GM18508 (cell line): Measurements from ENCODE around the gene AKAP1.

Experiments used
- ATAC-seq: cut with Tn5 transposase; IDR thresholded peaks from one replicate; pipeline ENCODE4 v1.9.1; 2021; ENCODE audit warnings: moderate number of reproducible peaks; ENCODE audit not compliant: insufficient read depth, unreplicated experiment

The AKAP1 gene

GRCh38 chr17:57084802-57085447 lies at the start of gene AKAP1:
TSS of gene AKAP1 (plus strand) at chr17:57085246. CDS start at chr17:57105465, 20,219 bp downstream.
- peak; percentile 56 for ATAC-seq

- ATAC-seq: no peak
Measured at GRCh38 chr17:57035971-57036481, 49.0 kb upstream of the AKAP1 start.

- no peak for ATAC-seq
Measured at GRCh38 chr17:57037411-57037810, 47.6 kb upstream of the AKAP1 start.

GRCh38 chr17:57038486-57038885 lies 46.6 kb upstream of the AKAP1 start:
- no peak for ATAC-seq

- ATAC-seq: no peak
Measured at GRCh38 chr17:57040571-57040970, 44.5 kb upstream of the AKAP1 start.

- ATAC-seq: no peak
Measured at GRCh38 chr17:57043276-57043675, 41.8 kb upstream of the AKAP1 start.

- ATAC-seq: no peak
Measured at GRCh38 chr17:57044976-57045867, 39.8 kb upstream of the AKAP1 start.

- no peak for ATAC-seq
Measured at GRCh38 chr17:57045868-57046704, 39.0 kb upstream of the AKAP1 start.

- ATAC-seq: no peak
Measured at GRCh38 chr17:57046749-57047148, 38.3 kb upstream of the AKAP1 start.

- ATAC-seq: no peak
Measured at GRCh38 chr17:57048096-57048495, 37.0 kb upstream of the AKAP1 start.

GRCh38 chr17:57050306-57050705 lies 34.7 kb upstream of the AKAP1 start:
- ATAC-seq: no peak

- ATAC-seq: no peak
Measured at GRCh38 chr17:57051886-57052361, 33.1 kb upstream of the AKAP1 start.

- ATAC-seq: no peak
Measured at GRCh38 chr17:57062865-57063264, 22.2 kb upstream of the AKAP1 start.

GRCh38 chr17:57067162-57067561 lies 17.9 kb upstream of the AKAP1 start:
- ATAC-seq: no peak

- no peak for ATAC-seq
Measured at GRCh38 chr17:57067781-57068180, 17.3 kb upstream of the AKAP1 start.

- ATAC-seq: no peak
Measured at GRCh38 chr17:57068222-57068658, 16.8 kb upstream of the AKAP1 start.

GRCh38 chr17:57068707-57069106 lies 16.3 kb upstream of the AKAP1 start:
- ATAC-seq: no peak

- ATAC-seq: no peak
Measured at GRCh38 chr17:57071991-57072944, 12.8 kb upstream of the AKAP1 start.

- ATAC-seq: no peak
Measured at GRCh38 chr17:57073626-57074025, 11.4 kb upstream of the AKAP1 start.
